Loucy (cell line): ENCODE measurements around the gene PFDN6.

ENCODE experiments used
- EZH2phosphoT487 ChIP-seq: fragments of 200-600 bp; IDR thresholded peaks from 2 replicates; pipeline ENCODE4 v1.6.1; 2018; ENCODE audit warnings: antibody characterized with exemption, mild to moderate bottlenecking, moderate library complexity, borderline replicate concordance
- TF ChIP-seq, protein P1 (sequence below): fragments of 200-600 bp; sonication (generic); conservative IDR thresholded peaks from 2 replicates; pipeline ENCODE4 v1.5.1; 2014; ENCODE audit warnings: mild to moderate bottlenecking, antibody characterized with exemption, low read length

DNA sequence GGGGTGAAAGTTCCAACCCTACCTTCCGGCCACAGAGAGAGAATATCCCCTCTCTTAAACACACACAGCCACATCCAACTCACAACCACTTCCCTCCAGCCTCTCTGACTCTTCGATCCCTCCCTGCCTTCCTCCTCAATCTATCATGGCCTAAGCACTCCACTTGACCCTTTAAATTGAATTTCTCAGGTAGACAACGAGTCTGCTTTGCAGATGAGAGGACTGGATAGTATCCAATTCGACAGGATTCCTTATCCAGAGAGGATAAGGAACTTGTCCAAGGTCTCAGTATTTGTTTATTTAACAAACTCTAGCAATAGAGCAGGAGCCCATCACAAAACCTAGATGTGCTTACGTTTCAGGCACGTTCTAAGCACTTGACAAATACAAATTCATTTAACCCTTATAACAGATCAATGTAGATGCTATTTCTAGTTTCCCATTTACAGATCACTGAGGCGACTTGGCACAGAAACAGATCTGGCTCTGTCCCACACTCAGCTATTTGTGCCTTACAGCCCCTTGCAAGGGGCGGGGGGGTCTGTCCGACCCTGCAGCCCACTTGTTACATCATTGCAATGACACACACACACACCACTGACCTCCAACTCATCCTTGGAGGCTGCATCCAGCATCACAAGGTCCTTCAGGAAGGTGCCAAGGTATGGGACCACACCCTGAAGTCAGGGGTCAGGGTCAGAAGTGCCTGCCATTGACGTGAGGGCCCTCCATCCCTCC, 4.9 kb downstream of the PFDN6 start:
- TF ChIP-seq, protein P1, sequence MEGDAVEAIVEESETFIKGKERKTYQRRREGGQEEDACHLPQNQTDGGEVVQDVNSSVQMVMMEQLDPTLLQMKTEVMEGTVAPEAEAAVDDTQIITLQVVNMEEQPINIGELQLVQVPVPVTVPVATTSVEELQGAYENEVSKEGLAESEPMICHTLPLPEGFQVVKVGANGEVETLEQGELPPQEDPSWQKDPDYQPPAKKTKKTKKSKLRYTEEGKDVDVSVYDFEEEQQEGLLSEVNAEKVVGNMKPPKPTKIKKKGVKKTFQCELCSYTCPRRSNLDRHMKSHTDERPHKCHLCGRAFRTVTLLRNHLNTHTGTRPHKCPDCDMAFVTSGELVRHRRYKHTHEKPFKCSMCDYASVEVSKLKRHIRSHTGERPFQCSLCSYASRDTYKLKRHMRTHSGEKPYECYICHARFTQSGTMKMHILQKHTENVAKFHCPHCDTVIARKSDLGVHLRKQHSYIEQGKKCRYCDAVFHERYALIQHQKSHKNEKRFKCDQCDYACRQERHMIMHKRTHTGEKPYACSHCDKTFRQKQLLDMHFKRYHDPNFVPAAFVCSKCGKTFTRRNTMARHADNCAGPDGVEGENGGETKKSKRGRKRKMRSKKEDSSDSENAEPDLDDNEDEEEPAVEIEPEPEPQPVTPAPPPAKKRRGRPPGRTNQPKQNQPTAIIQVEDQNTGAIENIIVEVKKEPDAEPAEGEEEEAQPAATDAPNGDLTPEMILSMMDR = no peak
- TF ChIP-seq EZH2phosphoT487 = no peak
